B cell (primary cell): ENCODE results near the gene SLC4A4.

Experiments
- EZH2 ChIP-seq: IDR thresholded peaks from 2 replicates; pipeline ENCODE4 v1.6.1; 2012; ENCODE audit warnings: borderline replicate concordance, low read depth, mild to moderate bottlenecking, moderate library complexity, low read length; ENCODE audit not compliant: insufficient read depth, poor library complexity, severe bottlenecking
- TF ChIP-seq, protein P1 (sequence below): fragments of 200-600 bp; IDR thresholded peaks from one replicate; pipeline ENCODE4 v1.8.0; 2022; ENCODE audit warnings: antibody characterized with exemption, mild to moderate bottlenecking

DNA sequence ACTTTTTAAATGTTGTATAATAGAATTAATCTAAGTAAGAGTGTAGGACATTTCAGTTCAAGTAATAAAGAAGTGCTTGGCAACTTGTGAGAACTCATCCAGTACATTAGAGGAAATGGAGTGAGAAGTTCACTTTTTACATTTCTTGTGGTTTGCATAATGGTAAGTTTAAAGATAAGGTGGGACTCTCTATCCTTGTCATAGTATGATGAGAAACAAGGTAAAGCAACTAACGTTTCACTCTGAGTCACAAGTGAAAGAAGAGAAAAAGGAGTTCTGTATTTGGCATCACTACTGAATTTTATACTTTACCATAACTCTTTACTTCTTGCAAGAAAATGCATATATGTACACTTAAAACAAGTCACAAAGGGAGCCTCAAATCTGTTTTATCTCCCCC lies 219.4 kb downstream of the SLC4A4 start:
- TF ChIP-seq, protein P1, sequence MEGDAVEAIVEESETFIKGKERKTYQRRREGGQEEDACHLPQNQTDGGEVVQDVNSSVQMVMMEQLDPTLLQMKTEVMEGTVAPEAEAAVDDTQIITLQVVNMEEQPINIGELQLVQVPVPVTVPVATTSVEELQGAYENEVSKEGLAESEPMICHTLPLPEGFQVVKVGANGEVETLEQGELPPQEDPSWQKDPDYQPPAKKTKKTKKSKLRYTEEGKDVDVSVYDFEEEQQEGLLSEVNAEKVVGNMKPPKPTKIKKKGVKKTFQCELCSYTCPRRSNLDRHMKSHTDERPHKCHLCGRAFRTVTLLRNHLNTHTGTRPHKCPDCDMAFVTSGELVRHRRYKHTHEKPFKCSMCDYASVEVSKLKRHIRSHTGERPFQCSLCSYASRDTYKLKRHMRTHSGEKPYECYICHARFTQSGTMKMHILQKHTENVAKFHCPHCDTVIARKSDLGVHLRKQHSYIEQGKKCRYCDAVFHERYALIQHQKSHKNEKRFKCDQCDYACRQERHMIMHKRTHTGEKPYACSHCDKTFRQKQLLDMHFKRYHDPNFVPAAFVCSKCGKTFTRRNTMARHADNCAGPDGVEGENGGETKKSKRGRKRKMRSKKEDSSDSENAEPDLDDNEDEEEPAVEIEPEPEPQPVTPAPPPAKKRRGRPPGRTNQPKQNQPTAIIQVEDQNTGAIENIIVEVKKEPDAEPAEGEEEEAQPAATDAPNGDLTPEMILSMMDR, result no peak
- no peak for TF ChIP-seq EZH2
